GM12801 (cell line): ENCODE results near the gene SYAP1.

Source experiments
- CTCF ChIP-seq: IDR thresholded peaks from one replicate; pipeline ENCODE4 v1.5.1; 2011; ENCODE audit warnings: control low read depth; ENCODE audit not compliant: insufficient read length; ENCODE audit errors: extremely low read depth

SYAP1 gene

GRCh38 chrX:16774746-16775145 lies 55.3 kb downstream of the SYAP1 start:
- no peak for TF ChIP-seq CTCF

GRCh38 chrX:16778545-16778944 lies 59.1 kb downstream of the SYAP1 start:
- no peak for TF ChIP-seq CTCF

GRCh38 chrX:16778993-16779392 lies 59.6 kb downstream of the SYAP1 start:
- TF ChIP-seq CTCF = no peak

GRCh38 chrX:16783452-16783851 lies 64.0 kb downstream of the SYAP1 start:
- TF ChIP-seq CTCF = no peak

- TF ChIP-seq CTCF = no peak
These were observed 66.1 kb downstream of the SYAP1 start for GRCh38 chrX:16785247-16786138.

GRCh38 chrX:16786139-16786790 lies 66.9 kb downstream of the SYAP1 start, which contains the start of gene TXLNG:
TXLNG (plus strand) TSS chrX:16786466; CDS start chrX:16786488, 22 bp downstream.
- TF ChIP-seq CTCF = no peak
